Mucosa of descending colon (tissue), 3 donors: ENCODE results near the gene RNF121. TPM values are rescaled to one million over a fixed set of nuclear protein-coding genes. Genes with fewer than 3 reads are reported as not detected.

Experiments
- ATAC-seq: fragments of 200-7000 bp; cut with Tn5 transposase; one replicate; pipeline ENCODE4 v1.9.1; 2020; ENCODE audit warnings: mild to moderate bottlenecking, moderate library complexity
- DNase-seq, 3 donors: peaks; one replicate each; pipeline ENCODE4 v3.0.0-alpha.2; 2020
- H3K36me3 ChIP-seq: fragments of 200-600 bp; one replicate; pipeline ENCODE4 v1.8.0; 2021; ENCODE audit warnings: low read depth, mild to moderate bottlenecking
- H3K4me1 ChIP-seq: fragments of 200-600 bp; one replicate; pipeline ENCODE4 v1.8.0; 2021; ENCODE audit warnings: low read depth, mild to moderate bottlenecking
- H3K4me3 ChIP-seq: fragments of 200-600 bp; one replicate; pipeline ENCODE4 v1.8.0; 2021; ENCODE audit warnings: mild to moderate bottlenecking
- H3K9me3 ChIP-seq: fragments of 200-600 bp; one replicate; pipeline ENCODE4 v1.8.0; 2021; ENCODE audit warnings: mild to moderate bottlenecking
- CTCF ChIP-seq: fragments of 200-600 bp; IDR thresholded peaks from one replicate; pipeline ENCODE4 v1.8.0; 2022; ENCODE audit warnings: antibody characterized with exemption, mild to moderate bottlenecking
- intact Hi-C, 2 donors: fragments of 100-400 bp; cut with DNase I in 1 of 2; cut with micrococcal nuclease in 1 of 2; formaldehyde crosslinking; loops; one replicate each; pipeline versions ENCODE4 v1.11.0 to v1.11.1; 2022; cut with DNase I, micrococcal nuclease
- total RNA-seq, 3 donors: library from RNA; stranded (reverse); fragmentation: NEBNext Ultra II Directional in 2 of 3; extraction: Animal tissue kit (Norgen Biotek cat#: 25700) in 2 of 3; gene quantifications; one replicate each; pipeline versions ENCODE4 v1.2.1 to v1.2.4, GENCODE V29; 2021 to 2023
- donor health status: DM: no; HTN: no; CAD: no; lungs with moderate emphysema.
- donor health status: DM: no; HTN: no; CAD: no.
- donor health status: DM: no; HTN: yes; CAD: no.

The RNF121 gene
- total RNA-seq, 3 donors from 2014 or later, result 37.0 to 41.0 (median 37.4) TPM

GRCh38 chr11:71930556-71931244 lies 1.9 kb downstream of the RNF121 start:
- H3K4me3 ChIP-seq, result no peak overlapping the region
- no peak for TF ChIP-seq CTCF
- DNase-seq (no peak), ATAC-seq (no peak)
- H3K4me1 ChIP-seq, result peaks cover 16% of the 10 kb centered on the region
- intact Hi-C loops, result no loop called here
- no peaks in the 10 kb centered on the region for H3K36me3 ChIP-seq
- no peaks in the 10 kb centered on the region for H3K9me3 ChIP-seq

GRCh38 chr11:71931245-71931602 lies 2.4 kb downstream of the RNF121 start:
- H3K4me1 ChIP-seq, result peaks cover 16% of the 10 kb centered on the region
- no peak for ATAC-seq
- H3K9me3 ChIP-seq, result no peaks in the 10 kb centered on the region
- DNase-seq, result no peak
- intact Hi-C loops, result no loop called here
- no peak overlapping the region for H3K4me3 ChIP-seq
- no peak for TF ChIP-seq CTCF
- H3K36me3 ChIP-seq, result no peaks in the 10 kb centered on the region

- Histone ChIP-seq H3K4me1 (peaks cover 13% of the 10 kb centered on the region), H3K9me3 (no peaks in the 10 kb centered on the region), H3K36me3 (no peaks in the 10 kb centered on the region), H3K4me3 (no peak overlapping the region)
- intact Hi-C loops, result no loop called here
- no peak for TF ChIP-seq CTCF
- no peak for DNase-seq
- no peak for ATAC-seq
These were observed 4.5 kb downstream of the RNF121 start for GRCh38 chr11:71933141-71933933.

- H3K4me1 ChIP-seq, result peaks cover 13% of the 10 kb centered on the region
- ATAC-seq (no peak), DNase-seq (no peak)
- H3K4me3 ChIP-seq, result no peak overlapping the region
- no peaks in the 10 kb centered on the region for H3K9me3 ChIP-seq
- TF ChIP-seq CTCF, result no peak
- intact Hi-C loops, result no loop called here
- H3K36me3 ChIP-seq, result no peaks in the 10 kb centered on the region
These were observed 5.4 kb downstream of the RNF121 start for GRCh38 chr11:71934213-71934612.

GRCh38 chr11:71935338-71935925 lies 6.6 kb downstream of the RNF121 start:
- TF ChIP-seq CTCF, result no peak
- Histone ChIP-seq H3K4me1 (peaks cover 3% of the 10 kb centered on the region), H3K4me3 (no peak overlapping the region), H3K36me3 (no peaks in the 10 kb centered on the region), H3K9me3 (no peaks in the 10 kb centered on the region)
- ATAC-seq, result no peak
- DNase-seq, result no peak
- intact Hi-C loops, result no loop called here
